Natural killer cell (primary cell): Measurements from ENCODE around the gene NPM3. TPM values are rescaled to one million over a fixed set of nuclear protein-coding genes. Genes with fewer than 3 reads are reported as not detected.

Experiments
- ATAC-seq, 3 donors: fragments of 150-1000 bp in 2 of 3; fragments of 200-7000 bp in 1 of 3; cut with Tn5 transposase; 1 replicate in 1 of 3; 2 replicates in 2 of 3; pipeline ENCODE4 v1.10.0; 2021; ENCODE audit warnings: mild to moderate bottlenecking in 2 of 3, moderate library complexity in 2 of 3
- DNase-seq, 2 donors: peaks; one replicate each; pipeline versions ENCODE4 v3.0.0 to v3.0.0-alpha.2; 2013 to 2021; ENCODE audit warnings: mixed read lengths in 1 of 2
- H3K27ac ChIP-seq: one replicate; pipeline ENCODE4 v1.5.1; 2013; ENCODE audit warnings: mild to moderate bottlenecking, low read length
- H3K27me3 ChIP-seq: one replicate; pipeline ENCODE4 v1.6.1; 2013; ENCODE audit warnings: low read length; ENCODE audit not compliant: control insufficient read depth, insufficient read depth
- H3K36me3 ChIP-seq: one replicate; pipeline ENCODE4 v1.6.1; 2013; ENCODE audit warnings: low read length; ENCODE audit not compliant: control insufficient read depth, insufficient read depth
- H3K4me1 ChIP-seq: one replicate; pipeline ENCODE4 v1.6.1; 2013; ENCODE audit warnings: low read length; ENCODE audit not compliant: control insufficient read depth, insufficient read depth
- H3K4me3 ChIP-seq: one replicate; pipeline ENCODE4 v1.5.1; 2013; ENCODE audit warnings: low read length
- H3K9me3 ChIP-seq: one replicate; pipeline ENCODE4 v1.6.1; 2013; ENCODE audit warnings: low read length; ENCODE audit not compliant: control insufficient read depth, insufficient read depth
- H3K27ac Mint-ChIP-seq, 2 donors: one replicate each; pipeline ENCODE4 v1.8.0; 2022; ENCODE audit warnings: mild to moderate bottlenecking in 2 of 2, mixed read lengths in 2 of 2, moderate library complexity in 1 of 2
- H3K27me3 Mint-ChIP-seq, 2 donors: one replicate each; pipeline ENCODE4 v1.8.0; 2022; ENCODE audit warnings: low read depth in 2 of 2, mixed read lengths in 2 of 2
- H3K36me3 Mint-ChIP-seq: one replicate; pipeline ENCODE4 v1.8.0; 2022; ENCODE audit warnings: mixed read lengths
- H3K4me1 Mint-ChIP-seq, 2 donors: one replicate each; pipeline ENCODE4 v1.8.0; 2022; ENCODE audit warnings: mixed read lengths in 2 of 2
- H3K4me3 Mint-ChIP-seq: one replicate; pipeline ENCODE4 v1.8.0; 2022; ENCODE audit warnings: mild to moderate bottlenecking, moderate library complexity, mixed read lengths
- H3K9me3 Mint-ChIP-seq, 2 donors: one replicate each; pipeline ENCODE4 v1.8.0; 2022; ENCODE audit warnings: mixed read lengths in 2 of 2
- WGBS: methylation state at CpG from one replicate; pipeline ENCODE4 v1.1.7; 2013; ENCODE audit warnings: missing lambda C conversion rate; ENCODE audit not compliant: insufficient coverage; 5-methylcytosine and 5-hydroxymethylcytosine counted together
- intact Hi-C: fragments of 100-400 bp; cut with micrococcal nuclease; formaldehyde crosslinking; loops from one replicate; pipeline ENCODE4 v1.14.2; 2022
- total RNA-seq, 4 donors: library from RNA; stranded (reverse); fragments of 120-200 nt in 1 of 4; gene quantifications; one replicate each; pipeline versions ENCODE4 v1.2.3 to v1.2.4, GENCODE V29; 2013 to 2022
- TF ChIP-seq, protein P1 (sequence below): fragments of 200-600 bp; IDR thresholded peaks from one replicate; pipeline ENCODE4 v1.8.0; 2022; ENCODE audit warnings: antibody characterized with exemption

The NPM3 gene
- total RNA-seq, 3 donors from 2014 or later (not counting 1 experiment from before 2014, with no cell fraction given), result 8.2 to 9.0 (median 8.5) TPM

DNA sequence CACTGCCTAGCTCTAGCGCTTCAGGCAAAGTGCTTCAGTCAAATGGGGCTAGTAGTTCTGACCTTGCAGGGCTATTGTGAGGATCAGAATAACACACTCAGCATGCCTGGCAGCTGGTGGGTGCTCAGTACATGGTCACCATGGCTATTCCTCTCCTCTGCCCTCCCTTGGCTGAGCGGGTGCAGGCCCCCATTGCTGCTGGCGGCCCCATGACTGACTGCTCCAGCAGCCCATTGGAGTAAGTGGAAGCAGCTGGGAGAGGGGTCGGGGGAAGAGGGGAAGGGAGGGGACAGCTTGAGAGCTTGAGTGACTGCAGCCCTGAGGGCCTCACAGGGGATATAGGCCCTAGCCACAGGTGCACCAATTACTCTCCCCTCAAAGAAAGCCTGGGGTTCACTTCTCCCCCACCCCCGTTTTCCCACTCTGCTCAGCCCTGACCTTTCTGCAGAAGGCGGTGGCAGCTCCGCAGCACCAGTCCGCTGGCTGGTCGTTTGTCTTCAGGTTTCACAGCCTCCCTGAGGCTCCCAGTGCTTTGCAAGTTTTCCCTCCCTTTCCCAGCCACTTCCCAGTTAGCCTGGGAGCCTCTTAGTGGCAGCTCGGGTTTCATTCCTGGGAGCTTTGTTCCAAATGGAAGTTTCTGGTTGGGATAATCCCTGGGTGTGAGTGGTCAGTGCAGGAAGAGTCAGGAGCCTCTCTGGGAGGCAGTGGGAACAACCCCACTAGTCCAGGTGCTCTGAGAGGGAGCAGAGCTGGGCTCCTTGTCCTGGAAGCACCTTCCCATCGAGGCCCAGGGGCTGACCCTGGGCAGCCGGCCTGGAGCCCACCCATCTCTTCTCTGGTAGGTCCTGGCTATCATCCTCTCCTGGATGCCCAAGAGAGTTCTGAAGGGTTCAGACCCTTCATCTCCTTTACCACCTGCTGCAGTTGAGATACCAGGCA is 23.7 kb downstream of the NPM3 start:
- H3K27ac ChIP-seq, result no peak overlapping the region

DNA sequence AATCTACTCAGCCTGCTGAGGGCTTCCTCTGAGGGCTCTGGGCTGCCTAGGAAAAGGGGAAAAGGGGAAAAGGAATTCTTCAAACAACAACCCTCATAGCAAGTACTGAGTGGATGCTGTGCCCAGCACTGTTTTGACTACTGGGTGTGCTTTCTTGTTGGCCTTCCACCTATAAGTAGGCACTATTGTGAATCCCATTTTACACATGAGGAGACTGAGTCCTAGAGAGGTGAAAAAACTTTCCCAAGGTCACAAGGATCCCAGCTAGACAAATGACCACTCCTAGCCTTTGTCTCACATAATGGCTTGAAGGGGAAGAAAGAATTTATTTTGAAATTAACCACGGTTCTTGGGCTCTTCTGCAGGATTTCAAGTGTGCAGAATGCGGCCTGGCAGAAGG is 24.4 kb downstream of the NPM3 start:
- WGBS, result 71% methylated on average over 2 of the region's 2 CpGs
- Histone ChIP-seq H3K27me3 (no peaks in the 10 kb centered on the region), H3K9me3 (no peaks in the 10 kb centered on the region), H3K27ac (no peak overlapping the region), H3K36me3 (no peaks in the 10 kb centered on the region), H3K4me1 (no peaks in the 10 kb centered on the region), H3K4me3 (no peak overlapping the region)
- intact Hi-C loops, result no loop called here
- no peaks in the 10 kb centered on the region for H3K4me1 Mint-ChIP-seq
- H3K9me3 Mint-ChIP-seq, result no peaks in the 10 kb centered on the region
- H3K27ac Mint-ChIP-seq, result no peak overlapping the region
- no peak for ATAC-seq
- H3K27me3 Mint-ChIP-seq, result peaks cover 20 to 21% of the 10 kb centered on the region in 2 donors
- no peak overlapping the region for H3K4me3 Mint-ChIP-seq
- TF ChIP-seq, protein P1, sequence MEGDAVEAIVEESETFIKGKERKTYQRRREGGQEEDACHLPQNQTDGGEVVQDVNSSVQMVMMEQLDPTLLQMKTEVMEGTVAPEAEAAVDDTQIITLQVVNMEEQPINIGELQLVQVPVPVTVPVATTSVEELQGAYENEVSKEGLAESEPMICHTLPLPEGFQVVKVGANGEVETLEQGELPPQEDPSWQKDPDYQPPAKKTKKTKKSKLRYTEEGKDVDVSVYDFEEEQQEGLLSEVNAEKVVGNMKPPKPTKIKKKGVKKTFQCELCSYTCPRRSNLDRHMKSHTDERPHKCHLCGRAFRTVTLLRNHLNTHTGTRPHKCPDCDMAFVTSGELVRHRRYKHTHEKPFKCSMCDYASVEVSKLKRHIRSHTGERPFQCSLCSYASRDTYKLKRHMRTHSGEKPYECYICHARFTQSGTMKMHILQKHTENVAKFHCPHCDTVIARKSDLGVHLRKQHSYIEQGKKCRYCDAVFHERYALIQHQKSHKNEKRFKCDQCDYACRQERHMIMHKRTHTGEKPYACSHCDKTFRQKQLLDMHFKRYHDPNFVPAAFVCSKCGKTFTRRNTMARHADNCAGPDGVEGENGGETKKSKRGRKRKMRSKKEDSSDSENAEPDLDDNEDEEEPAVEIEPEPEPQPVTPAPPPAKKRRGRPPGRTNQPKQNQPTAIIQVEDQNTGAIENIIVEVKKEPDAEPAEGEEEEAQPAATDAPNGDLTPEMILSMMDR, result no peak
- H3K36me3 Mint-ChIP-seq, result no peaks in the 10 kb centered on the region
- no peak for DNase-seq

More for the DNA sequence above, 23.7 kb downstream of the NPM3 start:
- Mint-ChIP-seq H3K27ac (no peak overlapping the region), H3K4me3 (no peak overlapping the region), H3K4me1 (no peaks in the 10 kb centered on the region), H3K9me3 (no peaks in the 10 kb centered on the region), H3K36me3 (no peaks in the 10 kb centered on the region), H3K27me3 (peaks cover 14 to 16% of the 10 kb centered on the region in 2 donors)
- no peaks in the 10 kb centered on the region for H3K9me3 ChIP-seq
- TF ChIP-seq, protein P1, result no peak
- intact Hi-C loops, result no loop called here
- H3K36me3 ChIP-seq, result no peaks in the 10 kb centered on the region
- no peak overlapping the region for H3K4me3 ChIP-seq
- 82% methylated on average over 10 of the region's 12 CpGs for WGBS
- no peaks in the 10 kb centered on the region for H3K27me3 ChIP-seq
- no peaks in the 10 kb centered on the region for H3K4me1 ChIP-seq
- DNase-seq (no peak), ATAC-seq (no peak)

DNA sequence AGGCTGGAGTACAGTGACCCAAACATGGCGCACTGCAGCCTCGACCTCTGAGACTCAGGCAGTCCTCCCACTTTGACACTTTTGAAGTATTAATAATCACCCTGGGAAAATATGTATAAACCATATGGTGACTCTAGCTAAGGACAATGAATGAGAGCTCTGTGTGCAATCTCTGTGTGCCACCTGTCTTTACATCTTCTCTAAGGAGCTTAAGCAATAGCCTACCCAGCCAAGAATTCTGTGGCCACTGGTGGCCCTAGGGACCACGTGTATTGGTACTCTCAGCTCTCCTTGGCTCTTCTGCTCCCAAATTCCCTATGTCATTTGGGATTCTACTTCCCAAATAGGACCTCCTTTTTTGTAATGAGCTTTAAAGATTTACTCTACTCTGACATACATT is 31.0 kb downstream of the NPM3 start:
- Mint-ChIP-seq H3K27me3 (peaks cover 21 to 30% of the 10 kb centered on the region in 2 donors), H3K36me3 (no peaks in the 10 kb centered on the region), H3K4me3 (no peak overlapping the region), H3K9me3 (no peaks in the 10 kb centered on the region), H3K4me1 (no peaks in the 10 kb centered on the region), H3K27ac (no peak overlapping the region)
- ATAC-seq, result no peak
- Histone ChIP-seq H3K4me3 (no peak overlapping the region), H3K4me1 (no peaks in the 10 kb centered on the region), H3K27me3 (peaks cover 3% of the 10 kb centered on the region), H3K36me3 (no peaks in the 10 kb centered on the region), H3K27ac (no peak overlapping the region), H3K9me3 (no peaks in the 10 kb centered on the region)
- 86% methylated on average over 3 of the region's 3 CpGs for WGBS
- DNase-seq, result no peak
- intact Hi-C loops, result no loop called here
- TF ChIP-seq, protein P1, result no peak
